Measurements from ENCODE around the gene VIT.

VIT gene

GRCh38 chr2:36740061-36740460 is 43.6 kb downstream of the VIT start:
- in situ Hi-C loops (cut with HindIII; ENCODE audit: low sequenced_read_pairs), result no loop called here
- H3K4me3 ChIP-seq (ENCODE audit: low read depth, low read length), result no peak overlapping the region
- DNase-seq (ENCODE audit: low read depth), result no peak
- no peak for TF ChIP-seq CTCF (IDR thresholded peaks at IDR 0.05; ENCODE audit: low read depth, low read length, missing control alignments)

- no peak for TF ChIP-seq CTCF (IDR thresholded peaks at IDR 0.05; ENCODE audit: low read depth, low read length, missing control alignments)
- in situ Hi-C loops (cut with HindIII; ENCODE audit: low sequenced_read_pairs), result no loop called here
- no peak overlapping the region for H3K4me3 ChIP-seq (ENCODE audit: low read depth, low read length)
- DNase-seq (ENCODE audit: low read depth), result no peak
These were observed 44.8 kb downstream of the VIT start for GRCh38 chr2:36741188-36741837.

- in situ Hi-C loops (cut with HindIII; ENCODE audit: low sequenced_read_pairs), result no loop called here
- no peak for TF ChIP-seq CTCF (IDR thresholded peaks at IDR 0.05; ENCODE audit: low read depth, low read length, missing control alignments)
- no peak overlapping the region for H3K4me3 ChIP-seq (ENCODE audit: low read depth, low read length)
- DNase-seq (ENCODE audit: low read depth), result no peak
These were observed 47.4 kb downstream of the VIT start for GRCh38 chr2:36743954-36744353.

- no peak overlapping the region for H3K4me3 ChIP-seq (ENCODE audit: low read depth, low read length)
- no peak for TF ChIP-seq CTCF (IDR thresholded peaks at IDR 0.05; ENCODE audit: low read depth, low read length, missing control alignments)
- in situ Hi-C loops (cut with HindIII; ENCODE audit: low sequenced_read_pairs), result no loop called here
- no peak for DNase-seq (ENCODE audit: low read depth)
These were observed 51.7 kb downstream of the VIT start for GRCh38 chr2:36748166-36748565.

- TF ChIP-seq CTCF (IDR thresholded peaks at IDR 0.05; ENCODE audit: low read depth, low read length, missing control alignments), result no peak
- in situ Hi-C loops (cut with HindIII; ENCODE audit: low sequenced_read_pairs), result no loop called here
- no peak for DNase-seq (ENCODE audit: low read depth)
- no peak overlapping the region for H3K4me3 ChIP-seq (ENCODE audit: low read depth, low read length)
These were observed 53.6 kb downstream of the VIT start for GRCh38 chr2:36750101-36750500.

GRCh38 chr2:36753706-36754221 is 57.3 kb downstream of the VIT start:
- H3K4me3 ChIP-seq (ENCODE audit: low read depth, low read length), result no peak overlapping the region
- no peak for TF ChIP-seq CTCF (IDR thresholded peaks at IDR 0.05; ENCODE audit: low read depth, low read length, missing control alignments)
- no peak for DNase-seq (ENCODE audit: low read depth)
- in situ Hi-C loops (cut with HindIII; ENCODE audit: low sequenced_read_pairs), result no loop called here

All from astrocyte of the cerebellum (primary cell).